ENCODE measurements around the gene STK38. TPM values are rescaled to one million over a fixed set of nuclear protein-coding genes. Genes with fewer than 3 reads are reported as not detected.

Gene STK38
- total and polyA plus RNA-seq, 2 of the 4 experiments (the other 2 are of a cell fraction): 10.6 to 19.7 TPM

- Histone ChIP-seq H3K36me3 (ENCODE audit: control insufficient read depth, insufficient read depth, low read length) (no peaks in the 10 kb centered on the region), H2AK9ac (replicated peaks; ENCODE audit: low read depth, low read length, poor library complexity) (no peak overlapping the region), H2BK15ac (ENCODE audit: low read depth, low read length) (peak overlapping the region; percentile 75; the same call in 1 of the 3 replicates), H3K18ac (ENCODE audit: low read depth, low read length) (no peak overlapping the region), H3K23ac (ENCODE audit: low read depth, low read length) (no peak overlapping the region), H4K5ac (ENCODE audit: low read depth, low read length) (no peak overlapping the region), H3K56ac (ENCODE audit: extremely low read depth, insufficient read depth, low read length) (no peak overlapping the region), H2BK20ac (ENCODE audit: low read depth, low read length) (peak overlapping the region; percentile 65; the same call in 1 of the 2 replicates), H4K20me1 (ENCODE audit: insufficient read depth, low read length) (no peaks in the 10 kb centered on the region), H2BK120ac (ENCODE audit: low read depth, low read length) (peak overlapping the region; percentile 57), H3K27ac (ENCODE audit: insufficient read depth, low read length) (no peak overlapping the region), H3K9ac (ENCODE audit: low read depth, low read length) (no peak overlapping the region), H3K4me2 (ENCODE audit: low read depth, low read length) (no peak overlapping the region), H3K14ac (replicated peaks; ENCODE audit: low read depth, low read length) (peak overlapping the region; percentile 19; the same call in 1 of the 2 replicates), H4K91ac (ENCODE audit: insufficient read depth, low read depth, low read length) (peak overlapping the region; percentile 21; the same call in 1 of the 2 replicates), H3K27me3 (ENCODE audit: control insufficient read depth, insufficient read depth, low read length) (no peaks in the 10 kb centered on the region), H3K4me3 (ENCODE audit: insufficient read depth, low read depth, low read length) (no peak overlapping the region), H2BK5ac (ENCODE audit: low read depth, low read length, poor library complexity, severe bottlenecking) (no peak overlapping the region), H3K4me1 (ENCODE audit: control insufficient read depth, insufficient read depth, low read length) (peaks cover 3% of the 10 kb centered on the region; the same call in 1 of the 2 replicates), H4K8ac (ENCODE audit: low read depth in 2 of 2, low read length in 2 of 2) (no peak overlapping the region), H2AK5ac (ENCODE audit: low read depth, low read length) (peak overlapping the region; percentile 80; the same call in 1 of the 2 replicates), H3K9me3 (ENCODE audit: control insufficient read depth, insufficient read depth, low read length) (no peaks in the 10 kb centered on the region), H3K4ac (ENCODE audit: low read depth, low read length) (peak overlapping the region; percentile 58), H3K9me1 (ENCODE audit: insufficient read depth, low read length) (no peaks in the 10 kb centered on the region; the same call in 1 of the 2 replicates), H2AFZ (replicated peaks; ENCODE audit: low read length, poor library complexity) (peak overlapping the region; percentile 63), H3K79me1 (ENCODE audit: low read depth in 1 of 2, low read length in 2 of 2) (peaks cover 6 to 21% of the 10 kb centered on the region in 2 experiments; a peak in 3 of 4 replicates)
- ATAC-seq (ENCODE audit: low read depth) (no peak), DNase-seq (no peak)
- in situ Hi-C loops (cut with MboI; ENCODE audit: low sequenced_read_pairs) (no loop called here), dilution Hi-C loops (cut with HindIII; ENCODE audit: low sequenced_read_pairs, unreplicated experiment) (no loop called here), intact Hi-C loops (cut with micrococcal nuclease) (no loop called here)
- no peak for TF ChIP-seq USF2 (IDR thresholded peaks at IDR 0.05; ENCODE audit: low read depth, low read length)
- no peak for TF ChIP-seq RCOR1 (IDR thresholded peaks at IDR 0.05; ENCODE audit: insufficient replicate concordance, low read length)
- TF ChIP-seq FOS (IDR thresholded peaks at IDR 0.05; ENCODE audit: low read depth, low read length): no peak
- no peak for TF ChIP-seq MXI1 (IDR thresholded peaks at IDR 0.05; ENCODE audit: borderline replicate concordance, low read depth, low read length)
- TF ChIP-seq POLR2A (IDR thresholded peaks at IDR 0.05; ENCODE audit: low read depth, low read length): no peak
- TF ChIP-seq CHD1 (IDR thresholded peaks at IDR 0.05; ENCODE audit: low read depth, low read length): no peak
- TF ChIP-seq MAFK (IDR thresholded peaks at IDR 0.05; ENCODE audit: low read depth, low read length): no peak
- TF ChIP-seq ELK1 (IDR thresholded peaks at IDR 0.05; ENCODE audit: borderline replicate concordance, low read depth, low read length): no peak
- no peak for TF ChIP-seq NFE2L2 (IDR thresholded peaks at IDR 0.05; ENCODE audit: low read depth, low read length)
- no peak for TF ChIP-seq BHLHE40 (IDR thresholded peaks at IDR 0.05; ENCODE audit: low read depth, low read length)
- TF ChIP-seq CEBPB (IDR thresholded peaks at IDR 0.05; ENCODE audit: low read depth, low read length): no peak
- TF ChIP-seq MAZ (IDR thresholded peaks at IDR 0.05; ENCODE audit: borderline replicate concordance, low read depth, low read length): no peak
- TF ChIP-seq SMC3 (IDR thresholded peaks at IDR 0.05; ENCODE audit: low read depth, low read length): no peak
- CTCF ChIA-PET: interaction anchor here (0.6 kb wide), 1 partner anchor 94 kb away, joined by 3 read pairs; no protein-coding TSS in a partner anchor
- BruUV-seq (replicated peaks): no TSS peak
- POLR2A ChIA-PET (ENCODE audit: unreplicated experiment): no interaction called here
- WGBS, 2 experiments (ENCODE audit: extremely low coverage in 2 of 2, insufficient read length in 1 of 2): no CpG with 5 or more reads among the region's 1 CpG
Observed at GRCh38 chr6:36586606-36587005, 39.3 kb upstream of the STK38 start.
